Measurements from ENCODE around the gene SMARCAL1. TPM values are rescaled to one million over a fixed set of nuclear protein-coding genes. Genes with fewer than 3 reads are reported as not detected.
"Not testable (repeated sequence)": the region's sequence is repeated elsewhere in the genome, so short reads cannot be mapped to it uniquely, and the experiment has no call there.

Gene SMARCAL1
- total RNA-seq, 1 donor from 2014 or later = 27.4 TPM

DNA sequence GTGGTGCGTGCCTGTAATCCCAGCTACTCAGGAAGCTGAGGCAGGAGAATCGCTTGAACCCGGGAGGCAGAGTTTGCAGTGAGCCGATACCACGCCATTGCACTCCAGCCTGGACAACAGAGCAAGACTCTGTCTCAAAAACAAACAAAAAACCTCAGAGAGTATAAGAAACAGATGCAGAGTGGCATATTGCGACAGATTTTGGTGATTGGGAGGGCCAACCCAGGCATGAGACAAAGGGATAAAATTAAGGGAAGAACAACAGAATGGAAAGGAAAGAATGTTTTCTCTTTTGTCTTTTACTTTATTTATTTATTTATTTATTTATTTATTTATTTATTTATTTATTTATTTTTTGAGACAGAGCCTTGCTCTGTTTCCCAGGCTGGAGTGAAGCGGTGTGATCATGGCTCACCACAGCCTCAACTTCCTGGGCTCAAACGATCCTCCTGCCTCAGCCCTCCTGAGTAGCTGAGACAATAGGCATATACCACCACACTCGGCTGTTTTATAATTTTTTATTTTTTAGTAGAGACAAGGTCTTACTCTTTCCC, 106.4 kb downstream of the SMARCAL1 start:
- H3K27me3 Mint-ChIP-seq, H3K9me3 Mint-ChIP-seq, H3K4me1 Mint-ChIP-seq: not testable (repeated sequence)

DNA sequence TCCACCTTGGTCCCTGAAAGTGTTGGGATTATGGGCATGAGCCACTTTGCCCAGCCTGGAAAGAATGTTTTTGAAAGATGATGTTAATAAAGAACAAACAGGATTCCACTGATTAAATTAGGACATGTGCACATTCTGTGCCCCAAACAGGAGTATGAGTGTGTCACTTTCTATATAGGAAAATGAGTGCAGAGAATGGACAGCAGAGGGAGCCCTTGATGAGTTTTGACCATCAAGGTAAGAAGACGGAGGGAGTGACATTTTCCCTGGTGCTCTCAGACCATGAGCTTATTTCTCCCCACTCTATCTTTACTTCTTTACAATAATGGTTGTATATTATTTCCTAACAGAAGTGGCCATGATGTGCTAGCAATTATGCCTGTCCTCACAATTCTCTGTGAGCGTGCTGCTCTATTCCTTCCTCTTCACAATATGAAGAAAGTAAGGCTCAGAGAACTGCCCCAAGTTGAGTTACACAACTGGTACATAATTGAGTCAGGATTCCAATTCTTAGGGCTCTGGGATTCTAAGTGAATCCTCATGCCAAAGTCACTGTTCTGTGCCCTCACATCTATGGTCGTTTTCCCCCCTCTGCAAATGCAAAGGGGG, 107.0 kb downstream of the SMARCAL1 start:
- peak; percentile 89 for DNase-seq
- Mint-ChIP-seq H3K4me3 (no peak overlapping the region), H3K27ac (no peak overlapping the region), H3K4me1 (peaks cover 2% of the 10 kb centered on the region), H3K27me3 (no peaks in the 10 kb centered on the region), H3K9me3 (no peaks in the 10 kb centered on the region), H3K36me3 (ENCODE audit: low read depth) (no peaks in the 10 kb centered on the region)
- intact Hi-C loops (cut with micrococcal nuclease) = loop anchor here (1.0 kb wide), 1 partner anchor 147 kb away; no protein-coding TSS in a partner anchor

More for the DNA sequence above, 106.4 kb downstream of the SMARCAL1 start:
- not testable (repeated sequence) for H3K27ac Mint-ChIP-seq; H3K4me3 Mint-ChIP-seq; DNase-seq; H3K36me3 Mint-ChIP-seq (ENCODE audit: low read depth)
- intact Hi-C loops (cut with micrococcal nuclease) = loop anchor here (1.0 kb wide), 1 partner anchor 148 kb away; no protein-coding TSS in a partner anchor

DNA sequence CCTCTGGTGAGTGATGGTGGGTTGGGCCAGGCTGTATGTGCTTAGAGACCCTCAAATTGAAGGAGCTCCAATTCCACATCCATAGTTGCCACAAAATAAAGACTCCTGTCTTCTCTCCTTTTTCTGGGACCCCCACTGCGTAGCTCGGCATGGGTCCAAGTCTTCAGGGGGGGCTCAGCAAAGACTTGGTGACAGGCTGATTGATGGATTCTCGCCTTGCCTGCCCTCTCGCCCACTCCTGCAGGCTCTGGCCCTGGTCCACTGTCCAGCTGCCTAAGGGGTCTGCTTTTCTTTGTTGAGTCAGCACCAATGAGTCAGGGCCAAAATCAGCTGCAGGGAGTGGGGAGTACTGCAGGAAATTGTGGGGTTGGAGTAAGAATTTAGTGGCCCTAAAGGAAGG, 107.8 kb downstream of the SMARCAL1 start:
- intact Hi-C loops (cut with micrococcal nuclease) = no loop called here

DNA sequence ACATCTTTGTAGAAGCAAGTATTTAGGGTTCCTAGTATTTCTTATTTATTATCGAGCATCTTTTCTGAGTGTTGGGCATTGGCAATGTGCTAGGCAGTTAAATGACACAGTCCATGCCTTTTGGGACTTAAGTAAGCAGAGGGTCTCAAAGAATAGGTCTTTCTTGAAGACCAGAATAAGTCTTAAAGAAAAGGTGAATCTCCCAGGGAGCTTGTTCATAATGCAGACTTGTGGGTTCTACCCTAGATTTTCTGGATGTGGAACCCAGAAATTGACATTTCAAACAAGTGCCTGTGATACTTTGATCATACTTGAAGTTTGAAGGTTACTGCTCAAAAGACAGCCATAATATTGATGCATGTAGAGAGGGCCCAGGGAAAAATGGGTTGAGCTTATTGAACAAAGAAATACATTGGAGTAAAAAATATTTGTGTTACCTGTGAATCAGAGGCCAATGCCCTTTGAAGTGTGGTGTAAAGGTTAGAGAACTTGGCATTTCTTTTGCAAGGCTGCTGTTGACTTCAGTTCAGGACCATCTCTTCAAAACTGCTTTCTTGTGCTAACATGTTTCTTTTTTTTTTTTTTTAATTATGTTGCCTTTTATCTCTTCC, 110.7 kb downstream of the SMARCAL1 start:
- intact Hi-C loops (cut with micrococcal nuclease) = no loop called here
- Mint-ChIP-seq H3K9me3 (no peaks in the 10 kb centered on the region), H3K27ac (no peak overlapping the region), H3K27me3 (no peaks in the 10 kb centered on the region), H3K4me3 (no peak overlapping the region), H3K36me3 (ENCODE audit: low read depth) (no peaks in the 10 kb centered on the region), H3K4me1 (no peaks in the 10 kb centered on the region)
- DNase-seq = no peak

More for the DNA sequence above, 107.8 kb downstream of the SMARCAL1 start:
- Mint-ChIP-seq H3K36me3 (ENCODE audit: low read depth) (no peaks in the 10 kb centered on the region), H3K27me3 (no peaks in the 10 kb centered on the region), H3K4me3 (no peak overlapping the region), H3K4me1 (peaks cover 2% of the 10 kb centered on the region), H3K27ac (no peak overlapping the region), H3K9me3 (no peaks in the 10 kb centered on the region)
- no peak for DNase-seq

DNA sequence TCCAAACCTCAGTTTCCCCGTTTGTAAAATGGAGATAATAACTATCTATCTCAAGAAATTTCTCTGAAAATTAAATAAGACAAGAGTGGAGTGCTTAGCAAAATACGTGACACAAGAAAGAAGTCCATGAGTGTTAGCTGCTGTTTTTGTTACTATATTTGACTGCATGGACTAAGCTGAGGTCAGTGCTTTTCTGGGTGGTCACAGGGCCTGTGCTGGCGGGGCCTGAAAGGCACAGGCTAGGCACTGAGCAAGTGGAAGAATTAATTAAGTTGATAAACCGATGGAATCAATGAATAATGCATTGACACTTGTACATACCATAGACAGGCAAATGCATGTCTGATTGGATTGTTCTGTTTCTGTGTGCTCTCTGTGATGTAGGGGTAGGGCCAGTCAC, 113.7 kb downstream of the SMARCAL1 start:
- no peak overlapping the region for H3K27ac Mint-ChIP-seq
- H3K36me3 Mint-ChIP-seq (ENCODE audit: low read depth) = no peaks in the 10 kb centered on the region
- no peak overlapping the region for H3K4me3 Mint-ChIP-seq
- no peaks in the 10 kb centered on the region for H3K4me1 Mint-ChIP-seq
- no peaks in the 10 kb centered on the region for H3K27me3 Mint-ChIP-seq
- no peaks in the 10 kb centered on the region for H3K9me3 Mint-ChIP-seq
- DNase-seq = no peak
- intact Hi-C loops (cut with micrococcal nuclease) = no loop called here

DNA sequence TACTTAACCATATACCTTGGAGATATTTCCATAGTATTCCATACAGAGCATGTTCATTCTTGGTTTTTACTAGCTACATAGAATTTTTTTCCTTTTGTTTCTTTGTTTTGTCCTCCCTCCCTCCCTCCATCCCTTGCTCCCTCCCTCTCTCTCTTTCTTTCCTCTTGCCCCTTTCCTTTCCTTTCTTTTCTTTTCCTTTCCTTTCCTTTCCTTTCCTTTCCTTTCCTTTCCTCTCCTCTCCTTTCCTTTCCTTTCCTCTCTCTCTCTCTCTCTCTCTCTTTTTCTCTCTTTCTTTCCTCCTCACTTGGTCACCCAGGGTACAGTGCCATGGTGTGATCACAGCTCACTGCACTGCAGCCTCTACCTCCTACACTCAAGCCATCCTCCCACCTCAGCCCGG, 114.7 kb downstream of the SMARCAL1 start:
- Mint-ChIP-seq H3K27me3 (no peaks in the 10 kb centered on the region), H3K27ac (no peak overlapping the region), H3K4me1 (no peaks in the 10 kb centered on the region), H3K4me3 (no peak overlapping the region), H3K36me3 (ENCODE audit: low read depth) (no peaks in the 10 kb centered on the region), H3K9me3 (no peaks in the 10 kb centered on the region)
- DNase-seq = no peak
- intact Hi-C loops (cut with micrococcal nuclease) = no loop called here

DNA sequence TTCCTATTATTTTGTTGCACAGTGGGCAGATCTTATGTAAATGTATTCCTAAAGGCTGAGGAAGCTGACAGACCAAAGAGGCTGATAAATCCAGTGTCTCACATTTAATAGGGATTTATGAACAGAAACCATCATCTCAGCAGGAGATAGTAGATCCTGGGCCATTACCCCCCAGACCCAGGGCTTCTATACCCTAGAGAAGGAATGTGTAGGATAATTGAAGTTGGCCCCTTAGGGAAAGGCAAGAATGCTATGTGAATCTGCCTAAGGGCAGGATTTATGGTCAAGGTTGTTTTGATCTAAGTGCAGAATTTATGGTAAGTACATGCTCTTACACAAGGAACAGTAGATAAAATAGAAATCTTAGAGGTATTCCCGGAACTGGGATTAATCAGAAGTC, 115.3 kb downstream of the SMARCAL1 start:
- DNase-seq = no peak
- intact Hi-C loops (cut with micrococcal nuclease) = no loop called here
- Mint-ChIP-seq H3K36me3 (ENCODE audit: low read depth) (no peaks in the 10 kb centered on the region), H3K27ac (no peak overlapping the region), H3K27me3 (no peaks in the 10 kb centered on the region), H3K4me3 (no peak overlapping the region), H3K9me3 (no peaks in the 10 kb centered on the region), H3K4me1 (no peaks in the 10 kb centered on the region)

DNA sequence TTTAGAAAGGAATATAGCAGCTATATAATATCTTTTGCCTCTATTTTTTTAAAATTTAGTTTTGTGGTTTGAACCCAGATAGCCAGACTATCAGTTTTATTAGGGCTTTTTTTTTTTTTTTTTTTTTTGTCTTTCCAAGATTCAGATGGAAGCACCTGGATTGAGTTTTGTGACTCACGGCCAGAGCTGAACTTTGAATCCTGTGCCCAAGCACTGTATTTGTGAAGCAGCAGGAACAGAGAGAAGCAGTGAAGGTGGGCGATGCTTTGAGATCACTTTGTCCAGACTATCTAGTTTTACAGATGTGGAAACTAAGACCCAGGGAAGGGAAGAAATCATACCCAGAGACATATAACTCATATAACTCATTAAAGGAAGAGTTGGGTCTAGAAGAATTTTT, 120.3 kb downstream of the SMARCAL1 start:
- peaks cover 7% of the 10 kb centered on the region for H3K4me1 Mint-ChIP-seq
- H3K36me3 Mint-ChIP-seq (ENCODE audit: low read depth) = no peaks in the 10 kb centered on the region
- H3K27ac Mint-ChIP-seq = no peak overlapping the region
- no peak for DNase-seq
- no peaks in the 10 kb centered on the region for H3K27me3 Mint-ChIP-seq
- no peaks in the 10 kb centered on the region for H3K9me3 Mint-ChIP-seq
- no peak overlapping the region for H3K4me3 Mint-ChIP-seq
- intact Hi-C loops (cut with micrococcal nuclease) = no loop called here

Other genes with a start within 250 kb of the SMARCAL1 start
- gene MARCHF4, start 40.0 kb upstream of the SMARCAL1 start, total RNA-seq = not detected in 2 replicates
- gene RPL37A, start 86.4 kb downstream of the SMARCAL1 start, total RNA-seq = 3,125 and 3,168 TPM in 2 replicates
- gene IGFBP2, start 220.9 kb downstream of the SMARCAL1 start, total RNA-seq = 33.5 and 42.4 TPM in 2 replicates

Measured in activated CD4-positive, alpha-beta T cell treated with anti-CD3 and anti-CD28 coated beads, Interleukin-2, amount 10 ng/mL, durations not matched to agents 24 days and 14 days (primary cell).